Mesendoderm (in vitro differentiated cells): ENCODE measurements around the gene FAM168A.

ENCODE experiments used
- DNase-seq: peaks from one replicate; pipeline ENCODE4 v3.0.0; 2013
- H2AK5ac ChIP-seq: 2 replicates; pipeline ENCODE4 v1.6.1; 2013; ENCODE audit warnings: low read length, inconsistent platforms
- H2BK120ac ChIP-seq: 2 replicates; pipeline ENCODE4 v1.6.1; 2013; ENCODE audit warnings: low read depth, mild to moderate bottlenecking, low read length, moderate library complexity, mixed read lengths
- H2BK15ac ChIP-seq: replicated peaks from 2 replicates; pipeline ENCODE4 v1.6.1; 2013; ENCODE audit warnings: low read depth, mild to moderate bottlenecking, moderate library complexity
- H2BK5ac ChIP-seq: 2 replicates; pipeline ENCODE4 v1.6.1; 2013; ENCODE audit warnings: low read length, inconsistent platforms
- H3K18ac ChIP-seq: 2 replicates; pipeline ENCODE4 v1.6.1; 2013; ENCODE audit warnings: mild to moderate bottlenecking, low read length, mixed read lengths
- H3K23ac ChIP-seq: one replicate; pipeline ENCODE4 v1.6.1; 2013; ENCODE audit warnings: low read length
- H3K27ac ChIP-seq: 2 replicates; pipeline ENCODE4 v1.5.1; 2013; ENCODE audit warnings: low read depth, mild to moderate bottlenecking, inconsistent platforms, low read length, moderate library complexity
- H3K27me3 ChIP-seq: 2 replicates; pipeline ENCODE4 v1.6.1; 2013; ENCODE audit warnings: low read length, control low read depth, mild to moderate bottlenecking, inconsistent platforms; ENCODE audit not compliant: insufficient read depth, poor library complexity
- H3K36me3 ChIP-seq: 2 replicates; pipeline ENCODE4 v1.6.1; 2013; ENCODE audit warnings: low read length, inconsistent platforms; ENCODE audit not compliant: control insufficient read depth, insufficient read depth
- H3K4ac ChIP-seq: one replicate; pipeline ENCODE4 v1.6.1; 2013; ENCODE audit warnings: low read depth, mild to moderate bottlenecking, low read length, moderate library complexity
- H3K4me1 ChIP-seq: 2 replicates; pipeline ENCODE4 v1.6.1; 2013; ENCODE audit warnings: low read depth, low read length, inconsistent platforms; ENCODE audit not compliant: control insufficient read depth
- H3K4me2 ChIP-seq: 2 replicates; pipeline ENCODE4 v1.6.1; 2013; ENCODE audit warnings: low read length
- H3K4me3 ChIP-seq: 2 replicates; pipeline ENCODE4 v1.5.1; 2013; ENCODE audit warnings: mild to moderate bottlenecking, low read length
- H3K56ac ChIP-seq: one replicate; pipeline ENCODE4 v1.6.1; 2013; ENCODE audit warnings: low read length
- H3K79me1 ChIP-seq: 2 replicates; pipeline ENCODE4 v1.6.1; 2013; ENCODE audit warnings: low read length, inconsistent platforms
- H3K79me2 ChIP-seq: 2 replicates; pipeline ENCODE4 v1.6.1; 2013; ENCODE audit warnings: mild to moderate bottlenecking, low read length; ENCODE audit not compliant: control insufficient read depth, insufficient read depth
- H3K9ac ChIP-seq: 2 replicates; pipeline ENCODE4 v1.6.1; 2013; ENCODE audit warnings: low read length, inconsistent platforms
- H4K5ac ChIP-seq: one replicate; pipeline ENCODE4 v1.6.1; 2013; ENCODE audit warnings: low read length
- H4K8ac ChIP-seq: one replicate; pipeline ENCODE4 v1.6.1; 2013; ENCODE audit warnings: low read depth, mild to moderate bottlenecking, control low read depth, low read length, moderate library complexity
- WGBS: extraction: QIAGEN DNeasy Blood & Tissue Kit; methylation state at CpG from one replicate; pipeline ENCODE4 v1.1.7; 2013; ENCODE audit warnings: low lambda C conversion rate, missing lambda C conversion rate; ENCODE audit not compliant: insufficient coverage; ENCODE audit errors: extremely low coverage; 5-methylcytosine and 5-hydroxymethylcytosine counted together

The FAM168A gene

GRCh38 chr11:73591743-73592142 is 6.2 kb downstream of the FAM168A start:
- Histone ChIP-seq H3K79me2 (peaks cover 13% of the 10 kb centered on the region), H3K4ac (no peak overlapping the region), H3K56ac (no peak overlapping the region), H3K27ac (no peak overlapping the region), H2BK15ac (no peak overlapping the region), H3K36me3 (no peaks in the 10 kb centered on the region), H3K4me2 (no peak overlapping the region), H2BK120ac (no peak overlapping the region), H3K4me1 (peaks cover 2% of the 10 kb centered on the region), H3K18ac (no peak overlapping the region), H2AK5ac (no peak overlapping the region), H4K5ac (no peak overlapping the region), H3K23ac (no peak overlapping the region), H3K9ac (no peak overlapping the region), H3K4me3 (no peak overlapping the region), H4K8ac (no peak overlapping the region), H3K79me1 (peaks cover 10% of the 10 kb centered on the region), H2BK5ac (no peak overlapping the region), H3K27me3 (no peaks in the 10 kb centered on the region)
- WGBS = no CpG with 5 or more reads among the region's 4 CpGs
- no peak for DNase-seq

- no peak overlapping the region for H2BK5ac ChIP-seq
- no peak overlapping the region for H3K4me3 ChIP-seq
- H3K27me3 ChIP-seq = no peaks in the 10 kb centered on the region
- H3K4me2 ChIP-seq = no peak overlapping the region
- H3K18ac ChIP-seq = no peak overlapping the region
- no peak overlapping the region for H3K56ac ChIP-seq
- no CpG with 5 or more reads among the region's 7 CpGs for WGBS
- H2BK15ac ChIP-seq = no peak overlapping the region
- peaks cover 9% of the 10 kb centered on the region for H3K79me1 ChIP-seq
- no peak overlapping the region for H3K9ac ChIP-seq
- DNase-seq = no peak
- H3K4ac ChIP-seq = no peak overlapping the region
- H3K4me1 ChIP-seq = no peaks in the 10 kb centered on the region
- no peak overlapping the region for H3K23ac ChIP-seq
- no peak overlapping the region for H4K5ac ChIP-seq
- H2AK5ac ChIP-seq = no peak overlapping the region
- H3K36me3 ChIP-seq = no peaks in the 10 kb centered on the region
- H2BK120ac ChIP-seq = no peak overlapping the region
- peaks cover 8% of the 10 kb centered on the region for H3K79me2 ChIP-seq
- H4K8ac ChIP-seq = no peak overlapping the region
- no peak overlapping the region for H3K27ac ChIP-seq
Observed at GRCh38 chr11:73590991-73591390, 6.9 kb downstream of the FAM168A start.

GRCh38 chr11:73586791-73587190 is 11.1 kb downstream of the FAM168A start:
- Histone ChIP-seq H3K4me1 (no peaks in the 10 kb centered on the region), H2AK5ac (no peak overlapping the region), H2BK120ac (no peak overlapping the region), H3K56ac (no peak overlapping the region), H4K8ac (no peak overlapping the region), H3K36me3 (no peaks in the 10 kb centered on the region), H3K23ac (no peak overlapping the region), H3K4me3 (no peak overlapping the region), H3K9ac (no peak overlapping the region), H3K27me3 (no peaks in the 10 kb centered on the region), H3K4ac (no peak overlapping the region), H2BK15ac (no peak overlapping the region), H4K5ac (no peak overlapping the region), H3K4me2 (no peak overlapping the region), H3K18ac (no peak overlapping the region), H3K27ac (no peak overlapping the region), H3K79me1 (peaks cover 10% of the 10 kb centered on the region), H3K79me2 (peaks cover 3% of the 10 kb centered on the region), H2BK5ac (no peak overlapping the region)
- no CpG with 5 or more reads among the region's 1 CpG for WGBS
- no peak for DNase-seq

GRCh38 chr11:73585834-73586575 is 11.9 kb downstream of the FAM168A start:
- no peak overlapping the region for H3K4me2 ChIP-seq
- no peak overlapping the region for H3K4me3 ChIP-seq
- no peak overlapping the region for H4K8ac ChIP-seq
- H3K27ac ChIP-seq = no peak overlapping the region
- no peak overlapping the region for H4K5ac ChIP-seq
- H3K36me3 ChIP-seq = no peaks in the 10 kb centered on the region
- no peak overlapping the region for H2BK5ac ChIP-seq
- H2BK120ac ChIP-seq = no peak overlapping the region
- H3K79me1 ChIP-seq = peaks cover 10% of the 10 kb centered on the region
- H3K56ac ChIP-seq = no peak overlapping the region
- no peak overlapping the region for H3K23ac ChIP-seq
- H3K9ac ChIP-seq = no peak overlapping the region
- WGBS = no CpG with 5 or more reads among the region's 1 CpG
- no peak overlapping the region for H2BK15ac ChIP-seq
- no peak overlapping the region for H3K4ac ChIP-seq
- no peak for DNase-seq
- no peaks in the 10 kb centered on the region for H3K4me1 ChIP-seq
- H3K18ac ChIP-seq = no peak overlapping the region
- no peak overlapping the region for H2AK5ac ChIP-seq
- peaks cover 3% of the 10 kb centered on the region for H3K79me2 ChIP-seq
- H3K27me3 ChIP-seq = no peaks in the 10 kb centered on the region

DNA sequence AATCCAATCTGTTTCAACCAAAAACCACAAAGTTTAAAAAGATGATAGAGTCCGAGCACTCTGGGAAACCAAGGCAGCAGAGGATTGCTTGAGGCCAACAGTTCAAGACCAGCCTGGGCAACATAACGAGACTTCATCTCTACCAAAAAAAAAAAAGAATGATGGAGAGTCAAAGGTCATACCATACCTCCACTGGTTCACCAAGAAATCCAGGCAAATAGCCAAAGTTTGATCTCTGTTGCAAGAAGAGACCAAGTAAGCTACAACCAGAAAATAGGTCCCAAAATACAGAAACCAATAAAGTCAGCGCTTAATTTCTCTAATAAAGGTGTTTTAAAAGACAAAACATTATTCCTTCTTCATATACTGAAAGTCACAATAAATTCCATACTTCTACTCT is 13.1 kb downstream of the FAM168A start:
- Histone ChIP-seq H3K9ac (no peak overlapping the region), H2BK5ac (no peak overlapping the region), H2BK120ac (no peak overlapping the region), H3K79me1 (peaks cover 10% of the 10 kb centered on the region), H3K4me1 (no peaks in the 10 kb centered on the region), H3K4ac (no peak overlapping the region), H2BK15ac (no peak overlapping the region), H3K23ac (no peak overlapping the region), H3K79me2 (peaks cover 3% of the 10 kb centered on the region), H2AK5ac (no peak overlapping the region), H3K56ac (no peak overlapping the region), H4K8ac (no peak overlapping the region), H3K27ac (no peak overlapping the region), H3K27me3 (no peaks in the 10 kb centered on the region), H3K4me2 (no peak overlapping the region), H4K5ac (no peak overlapping the region), H3K36me3 (no peaks in the 10 kb centered on the region), H3K18ac (no peak overlapping the region), H3K4me3 (no peak overlapping the region)
- no CpG with 5 or more reads among the region's 3 CpGs for WGBS
- DNase-seq = no peak

GRCh38 chr11:73582653-73583052 is 15.3 kb downstream of the FAM168A start:
- H3K9ac ChIP-seq = no peak overlapping the region
- no peaks in the 10 kb centered on the region for H3K36me3 ChIP-seq
- H4K8ac ChIP-seq = no peak overlapping the region
- no peak overlapping the region for H3K23ac ChIP-seq
- no peak overlapping the region for H2AK5ac ChIP-seq
- H3K27ac ChIP-seq = no peak overlapping the region
- H3K4me3 ChIP-seq = no peak overlapping the region
- H3K56ac ChIP-seq = no peak overlapping the region
- no peak overlapping the region for H3K4me2 ChIP-seq
- no peak overlapping the region for H2BK120ac ChIP-seq
- H4K5ac ChIP-seq = no peak overlapping the region
- no peak overlapping the region for H2BK15ac ChIP-seq
- H3K18ac ChIP-seq = no peak overlapping the region
- WGBS = no CpG with 5 or more reads among the region's 3 CpGs
- no peaks in the 10 kb centered on the region for H3K4me1 ChIP-seq
- H3K27me3 ChIP-seq = no peaks in the 10 kb centered on the region
- H3K79me1 ChIP-seq = peaks cover 8% of the 10 kb centered on the region
- no peak overlapping the region for H3K4ac ChIP-seq
- peaks cover 3% of the 10 kb centered on the region for H3K79me2 ChIP-seq
- H2BK5ac ChIP-seq = no peak overlapping the region
- no peak for DNase-seq
